Prostate gland (tissue), 2 donors: ENCODE results near the gene PSMG1.

Source experiments
- CTCF ChIP-seq, 4 experiments: fragments of 200-600 bp in 2 of 4; fragments of 450-650 bp in 2 of 4; sonication (generic) in 2 of 4; IDR thresholded peaks; 1 replicate in 3 of 4; 2 replicates in 1 of 4; pipeline ENCODE4 v1.5.1; 2016 to 2019; ENCODE audit warnings: antibody characterized with exemption in 4 of 4, mild to moderate bottlenecking in 2 of 4, moderate library complexity in 2 of 4
- POLR2A ChIP-seq: fragments of 450-650 bp; IDR thresholded peaks from one replicate; pipeline ENCODE4 v1.6.1; 2016; ENCODE audit warnings: antibody characterized with exemption, mild to moderate bottlenecking

GRCh38 chr21:39153373-39153772 lies 29.9 kb downstream of the PSMG1 start:
- TF ChIP-seq CTCF (IDR thresholded peaks at IDR 0.05) (no peak), POLR2A (no peak)
